A673 (cell line): Measurements from ENCODE around the gene CHIT1. TPM values are rescaled to one million over a fixed set of nuclear protein-coding genes. Genes with fewer than 3 reads are reported as not detected.

ENCODE experiments used
- BruUV-seq: library from RNA; stranded (reverse); fragments of 400-500 nt; replicated peaks from 2 replicates; lab custom pipeline; 2021; lab: Mats Ljungman, UMichigan
- CTCF ChIA-PET: fragments of 300-600 bp; sonication (Branson Sonifier 250); formaldehyde crosslinking; loops from one replicate; lab custom pipeline; 2022; ENCODE audit warnings: antibody characterized with exemption; lab: Charles Lee
- POLR2A ChIA-PET: fragments of 300-600 bp; sonication (Branson Sonifier 250); formaldehyde crosslinking; loops from one replicate; lab custom pipeline; 2022; ENCODE audit warnings: antibody characterized with exemption; ENCODE audit not compliant: low non-redundant PET; lab: Charles Lee
- DNase-seq: peaks from one replicate; pipeline ENCODE4 v3.0.0-alpha.2; 2015; ENCODE audit warnings: low spot score
- H3K27ac ChIP-seq: fragments of 200-600 bp; sonication (generic); 2 replicates; pipeline ENCODE4 v1.5.1; 2016; ENCODE audit warnings: mixed run types, low read depth, mild to moderate bottlenecking, mixed read lengths, antibody characterized with exemption, low read length; ENCODE audit not compliant: poor library complexity, severe bottlenecking
- H3K27me3 ChIP-seq: fragments of 200-600 bp; sonication (generic); replicated peaks from 2 replicates; pipeline ENCODE4 v1.6.1; 2017; ENCODE audit warnings: mixed run types, low read depth, mild to moderate bottlenecking, mixed read lengths, antibody characterized with exemption, low read length; ENCODE audit not compliant: insufficient read depth, poor library complexity
- H3K36me3 ChIP-seq: fragments of 200-600 bp; sonication (generic); 2 replicates; pipeline ENCODE4 v1.6.1; 2016; ENCODE audit warnings: mixed run types, mild to moderate bottlenecking, mixed read lengths, antibody characterized with exemption, low read length; ENCODE audit not compliant: insufficient read depth, poor library complexity, severe bottlenecking
- H3K4me1 ChIP-seq: fragments of 200-600 bp; sonication (generic); 2 replicates; pipeline ENCODE4 v1.6.1; 2017; ENCODE audit warnings: mixed run types, mild to moderate bottlenecking, mixed read lengths, antibody characterized with exemption, low read length; ENCODE audit not compliant: insufficient read depth, poor library complexity, severe bottlenecking
- H3K4me3 ChIP-seq: fragments of 200-600 bp; sonication (generic); 2 replicates; pipeline ENCODE4 v1.5.1; 2016; ENCODE audit warnings: low read depth, mixed run types, mild to moderate bottlenecking, mixed read lengths, low read length; ENCODE audit not compliant: poor library complexity, severe bottlenecking
- H3K9me3 ChIP-seq: fragments of 200-600 bp; sonication (generic); 2 replicates; pipeline ENCODE4 v1.6.1; 2016; ENCODE audit warnings: mixed run types, low read depth, mild to moderate bottlenecking, mixed read lengths, antibody characterized with exemption, low read length; ENCODE audit not compliant: poor library complexity, severe bottlenecking
- EZH2 ChIP-seq: fragments of 200-600 bp; sonication (generic); IDR thresholded peaks from 2 replicates; pipeline ENCODE4 v1.6.1; 2017; ENCODE audit warnings: borderline replicate concordance, low read depth, mild to moderate bottlenecking, mixed read lengths, antibody characterized with exemption, low read length; ENCODE audit not compliant: poor library complexity, severe bottlenecking
- intact Hi-C: fragments of 100-400 bp; cut with micrococcal nuclease; formaldehyde crosslinking; loops from one replicate; pipeline ENCODE4 v1.10.0; 2022; ENCODE audit not compliant: unreplicated experiment
- total RNA-seq: library from RNA; stranded (reverse); gene quantifications from 2 replicates; pipeline ENCODE4 v1.2.3, GENCODE V29; 2021
- TF ChIP-seq, protein P1 (sequence below): fragments of 300-800, 200-600 bp; sonication (generic); conservative IDR thresholded peaks from 2 replicates; pipeline ENCODE4 v1.5.1; 2017; ENCODE audit warnings: low read depth, mild to moderate bottlenecking, antibody characterized with exemption, low read length, moderate library complexity, mixed read lengths

CHIT1 gene
- total RNA-seq, 1 experiment from 2014 or later: not detected

DNA sequence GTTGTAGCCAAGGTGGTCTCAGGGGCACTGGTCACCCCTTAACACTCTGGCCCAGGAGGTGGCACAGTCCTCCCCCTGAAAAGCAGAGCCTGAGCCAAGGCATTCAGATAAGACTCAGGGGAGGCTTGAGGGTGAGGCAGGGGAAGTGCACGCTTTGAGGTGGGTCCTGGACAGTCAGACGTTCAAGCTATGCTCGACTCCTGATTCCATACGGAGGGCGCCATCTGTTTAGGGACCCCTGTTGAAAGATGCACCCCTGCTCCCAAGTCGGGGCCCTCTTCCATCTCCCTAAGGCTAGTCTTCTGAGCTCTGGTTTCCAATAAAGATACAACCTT is 30.0 kb downstream of the CHIT1 start:
- DNase-seq: no peak
- POLR2A ChIA-PET: no interaction called here
- H3K27ac ChIP-seq: no peak overlapping the region
- BruUV-seq: no TSS peak
- CTCF ChIA-PET: no interaction called here
- H3K9me3 ChIP-seq: no peaks in the 10 kb centered on the region
- TF ChIP-seq, protein P1, sequence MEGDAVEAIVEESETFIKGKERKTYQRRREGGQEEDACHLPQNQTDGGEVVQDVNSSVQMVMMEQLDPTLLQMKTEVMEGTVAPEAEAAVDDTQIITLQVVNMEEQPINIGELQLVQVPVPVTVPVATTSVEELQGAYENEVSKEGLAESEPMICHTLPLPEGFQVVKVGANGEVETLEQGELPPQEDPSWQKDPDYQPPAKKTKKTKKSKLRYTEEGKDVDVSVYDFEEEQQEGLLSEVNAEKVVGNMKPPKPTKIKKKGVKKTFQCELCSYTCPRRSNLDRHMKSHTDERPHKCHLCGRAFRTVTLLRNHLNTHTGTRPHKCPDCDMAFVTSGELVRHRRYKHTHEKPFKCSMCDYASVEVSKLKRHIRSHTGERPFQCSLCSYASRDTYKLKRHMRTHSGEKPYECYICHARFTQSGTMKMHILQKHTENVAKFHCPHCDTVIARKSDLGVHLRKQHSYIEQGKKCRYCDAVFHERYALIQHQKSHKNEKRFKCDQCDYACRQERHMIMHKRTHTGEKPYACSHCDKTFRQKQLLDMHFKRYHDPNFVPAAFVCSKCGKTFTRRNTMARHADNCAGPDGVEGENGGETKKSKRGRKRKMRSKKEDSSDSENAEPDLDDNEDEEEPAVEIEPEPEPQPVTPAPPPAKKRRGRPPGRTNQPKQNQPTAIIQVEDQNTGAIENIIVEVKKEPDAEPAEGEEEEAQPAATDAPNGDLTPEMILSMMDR: no peak
- no peak for TF ChIP-seq EZH2
- no peaks in the 10 kb centered on the region for H3K4me1 ChIP-seq
- H3K36me3 ChIP-seq: no peaks in the 10 kb centered on the region
- H3K4me3 ChIP-seq: no peak overlapping the region
- no peaks in the 10 kb centered on the region for H3K27me3 ChIP-seq
- intact Hi-C loops: no loop called here

DNA sequence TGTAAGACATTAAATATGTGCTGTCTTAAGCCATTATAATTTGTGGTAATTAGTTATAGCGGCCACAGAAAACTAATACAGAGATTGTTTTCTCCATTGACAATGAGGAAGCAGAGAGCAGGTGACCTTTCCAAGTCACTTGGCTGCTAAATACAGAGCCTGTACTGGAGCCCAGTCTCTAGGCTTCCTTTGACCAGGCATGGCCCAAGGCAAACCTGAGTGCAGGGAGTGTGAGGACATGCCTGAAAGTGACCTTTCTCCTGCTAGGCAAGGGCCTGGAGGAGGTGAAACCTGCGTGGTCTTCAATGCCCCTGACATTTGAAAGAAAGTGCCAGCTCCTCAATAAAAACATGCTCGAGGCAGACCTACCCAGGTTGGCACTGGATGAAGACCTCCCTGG is 30.5 kb downstream of the CHIT1 start:
- TF ChIP-seq EZH2: no peak
- TF ChIP-seq, protein P1: no peak
- CTCF ChIA-PET: no interaction called here
- intact Hi-C loops: no loop called here

DNA sequence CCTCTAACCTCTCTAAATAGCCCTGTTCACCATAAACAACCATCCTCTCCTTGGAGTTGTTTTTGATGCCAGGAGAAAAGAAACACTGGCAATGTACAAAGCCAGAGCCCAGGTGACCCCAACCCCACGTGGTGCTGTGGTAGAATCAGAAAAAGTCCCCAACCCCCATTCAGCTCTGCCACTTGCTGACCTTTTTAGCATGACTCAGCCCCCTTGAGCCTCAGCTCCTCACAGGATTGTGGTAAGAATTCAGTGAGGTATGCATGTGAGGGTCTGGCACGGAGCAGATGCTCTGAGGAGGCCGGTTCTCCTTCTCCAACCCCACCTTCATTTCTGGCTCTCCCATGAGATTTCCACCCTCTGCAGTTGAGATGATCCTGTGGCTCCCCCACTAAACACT is 31.8 kb downstream of the CHIT1 start:
- Histone ChIP-seq H3K27ac (no peak overlapping the region), H3K4me1 (no peaks in the 10 kb centered on the region), H3K36me3 (no peaks in the 10 kb centered on the region), H3K27me3 (no peaks in the 10 kb centered on the region), H3K9me3 (no peaks in the 10 kb centered on the region), H3K4me3 (no peak overlapping the region)
- TF ChIP-seq EZH2: no peak
- TF ChIP-seq, protein P1: no peak
- ChIA-PET POLR2A (no interaction called here), CTCF (no interaction called here)
- intact Hi-C loops: no loop called here
- BruUV-seq: no TSS peak
- DNase-seq: no peak

More for the DNA sequence above, 30.5 kb downstream of the CHIT1 start:
- Histone ChIP-seq H3K4me3 (no peak overlapping the region), H3K36me3 (no peaks in the 10 kb centered on the region), H3K27me3 (no peaks in the 10 kb centered on the region), H3K4me1 (no peaks in the 10 kb centered on the region), H3K9me3 (no peaks in the 10 kb centered on the region), H3K27ac (no peak overlapping the region)
- DNase-seq: no peak
- POLR2A ChIA-PET: no interaction called here
- no TSS peak for BruUV-seq
